ENCODE results near the gene NPM1. TPM values are rescaled to one million over a fixed set of nuclear protein-coding genes. Genes with fewer than 3 reads are reported as not detected.

The NPM1 gene
- total and polyA plus RNA-seq, 2 of the 13 experiments (the other 11 are each of a cell fraction or from before 2014, with no cell fraction given), result 2,047 to 3,353 TPM

DNA sequence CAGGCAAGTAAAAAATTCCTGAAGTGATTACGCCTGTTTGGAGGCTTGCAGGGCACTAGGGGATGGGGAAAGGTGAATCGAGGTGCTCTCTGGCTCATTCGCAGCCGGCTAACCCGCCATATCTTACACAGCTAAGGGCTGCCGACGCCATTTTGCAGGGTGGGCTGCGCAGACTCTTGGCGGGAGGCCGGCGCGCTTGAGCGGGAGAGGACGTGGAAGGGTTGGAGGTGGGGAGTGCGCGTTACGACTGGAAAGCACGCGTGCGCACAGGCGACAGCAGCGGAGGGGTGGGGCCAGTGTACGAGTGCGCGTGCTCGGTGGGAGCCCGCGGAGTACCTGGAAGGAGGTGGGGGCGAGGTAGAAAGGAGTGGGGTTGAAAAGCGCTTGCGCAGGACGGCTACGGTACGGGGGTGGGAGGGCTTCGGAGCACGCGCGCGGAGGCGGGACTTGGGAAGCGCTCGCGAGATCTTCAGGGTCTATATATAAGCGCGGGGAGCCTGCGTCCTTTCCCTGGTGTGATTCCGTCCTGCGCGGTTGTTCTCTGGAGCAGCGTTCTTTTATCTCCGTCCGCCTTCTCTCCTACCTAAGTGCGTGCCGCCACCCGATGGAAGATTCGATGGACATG, at the start of gene NPM1 (continued):
- TF ChIP-seq ETV5 (CRISPR knock-in tag; IDR thresholded peaks at IDR 0.05; ENCODE audit: borderline replicate concordance) (peak; percentile 42; the same call in 1 of the 2 replicates), ZNF232 (CRISPR knock-in tag; IDR thresholded peaks at IDR 0.05; ENCODE audit: borderline replicate concordance) (0 out of 2 replicates have a peak, but pooled peaks have one; percentile 68), SAP130 (CRISPR knock-in tag; IDR thresholded peaks at IDR 0.05; ENCODE audit: low read depth) (peak; percentile 89), KLF9 (CRISPR knock-in tag; IDR thresholded peaks at IDR 0.05; ENCODE audit: low read depth) (peak; percentile 65; the same call in 1 of the 2 replicates), ZNF598 (CRISPR knock-in tag; IDR thresholded peaks at IDR 0.05; ENCODE audit: borderline replicate concordance) (peak; percentile 72; the same call in 1 of the 2 replicates), MXD3 (CRISPR knock-in tag; IDR thresholded peaks at IDR 0.05) (peak; percentile 78; the same call in 1 of the 2 replicates), NKX3-1 (CRISPR knock-in tag; IDR thresholded peaks at IDR 0.05) (no peak), RCOR2 (CRISPR knock-in tag; IDR thresholded peaks at IDR 0.05) (0 out of 2 replicates have a peak, but pooled peaks have one; percentile 24), SALL1 (CRISPR knock-in tag; IDR thresholded peaks at IDR 0.05) (peak; percentile 75), ZNF207 (IDR thresholded peaks at IDR 0.05; ENCODE audit: borderline replicate concordance) (no peak), MYC (CRISPR knock-in tag; IDR thresholded peaks at IDR 0.05; ENCODE audit: borderline replicate concordance) (peak; percentile 85), KLF6 (CRISPR knock-in tag; IDR thresholded peaks at IDR 0.05) (peak; percentile 92; the same call in 1 of the 2 replicates), CSRNP1 (CRISPR knock-in tag; IDR thresholded peaks at IDR 0.05) (peak; percentile 86; the same call in 1 of the 2 replicates), SMAD9 (CRISPR knock-in tag; IDR thresholded peaks at IDR 0.05) (peak; percentile 80; the same call in 1 of the 2 replicates), ZFP41 (CRISPR knock-in tag; IDR thresholded peaks at IDR 0.05; ENCODE audit: borderline replicate concordance) (peak; percentile 73; the same call in 1 of the 2 replicates), TCF12 (IDR thresholded peaks at IDR 0.05) (no peak), TCF12 (CRISPR knock-in tag; IDR thresholded peaks at IDR 0.05) (no peak), ZNF597 (CRISPR knock-in tag; IDR thresholded peaks at IDR 0.05) (no peak), DR1 (CRISPR knock-in tag; IDR thresholded peaks at IDR 0.05) (peak; percentile 99), CBFB (CRISPR knock-in tag; IDR thresholded peaks at IDR 0.05) (peak; percentile 68; the same call in 1 of the 2 replicates), ZNF614 (CRISPR knock-in tag; IDR thresholded peaks at IDR 0.05; ENCODE audit: borderline replicate concordance) (peak; percentile 85; the same call in 1 of the 2 replicates), GPN1 (CRISPR knock-in tag; IDR thresholded peaks at IDR 0.05; ENCODE audit: borderline replicate concordance) (no peak), MTA1 (CRISPR knock-in tag; IDR thresholded peaks at IDR 0.05; ENCODE audit: borderline replicate concordance) (0 out of 2 replicates have a peak, but pooled peaks have one; percentile 10)
- TF ChIP-seq, protein P1, sequence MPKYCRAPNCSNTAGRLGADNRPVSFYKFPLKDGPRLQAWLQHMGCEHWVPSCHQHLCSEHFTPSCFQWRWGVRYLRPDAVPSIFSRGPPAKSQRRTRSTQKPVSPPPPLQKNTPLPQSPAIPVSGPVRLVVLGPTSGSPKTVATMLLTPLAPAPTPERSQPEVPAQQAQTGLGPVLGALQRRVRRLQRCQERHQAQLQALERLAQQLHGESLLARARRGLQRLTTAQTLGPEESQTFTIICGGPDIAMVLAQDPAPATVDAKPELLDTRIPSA (CRISPR knock-in tag; IDR thresholded peaks at IDR 0.05; ENCODE audit: borderline replicate concordance), result no peak
- TF ChIP-seq, protein P2, sequence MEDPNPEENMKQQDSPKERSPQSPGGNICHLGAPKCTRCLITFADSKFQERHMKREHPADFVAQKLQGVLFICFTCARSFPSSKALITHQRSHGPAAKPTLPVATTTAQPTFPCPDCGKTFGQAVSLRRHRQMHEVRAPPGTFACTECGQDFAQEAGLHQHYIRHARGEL (CRISPR knock-in tag; IDR thresholded peaks at IDR 0.05), result no peak

Data from HepG2 (cell line).